Measurements from ENCODE around the gene AGAP2. TPM values are rescaled to one million over a fixed set of nuclear protein-coding genes. Genes with fewer than 3 reads are reported as not detected.

Gene AGAP2
- total RNA-seq, 5 donors from 2014 or later (not counting 1 experiment from before 2014, with no cell fraction given) = 43.2 to 74.6 (median 66.4) TPM

DNA sequence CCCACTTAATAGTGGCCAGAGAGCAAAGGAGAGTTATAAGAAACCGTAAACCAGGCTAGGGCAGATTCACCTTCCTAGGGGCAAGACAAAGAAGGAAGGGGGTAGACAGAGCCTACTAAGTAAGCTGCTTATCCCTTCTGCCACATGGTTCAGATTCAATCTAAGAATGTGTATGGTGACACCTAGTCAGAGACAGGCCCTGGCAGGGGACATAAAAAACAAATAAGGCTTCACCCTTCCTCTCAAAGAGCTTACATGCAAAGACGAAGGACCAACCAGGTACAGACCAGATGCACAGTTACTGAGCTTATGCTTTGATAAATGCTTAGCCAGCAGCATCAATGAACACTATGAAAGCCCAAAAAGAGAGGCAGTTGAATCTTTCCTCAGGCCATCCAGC, 23.9 kb upstream of the AGAP2 start:
- Histone ChIP-seq H3K4me1 (ENCODE audit: control insufficient read depth in 1 of 2, extremely low read depth in 1 of 2, insufficient read depth in 2 of 2, low read length in 2 of 2) (peaks cover 9 to 35% of the 10 kb centered on the region in 2 experiments), H3K36me3 (ENCODE audit: control insufficient read depth in 2 of 2, extremely low read depth in 1 of 2, insufficient read depth in 1 of 2, low read length in 1 of 2) (peaks cover 7 to 20% of the 10 kb centered on the region in 2 donors), H3K27ac (ENCODE audit: low read length) (no peak overlapping the region), H3K27me3 (replicated peaks in 1 of 2; ENCODE audit: control insufficient read depth in 2 of 2, extremely low read depth in 1 of 2, insufficient read depth in 2 of 2, low read length in 1 of 2) (peaks cover 19 to 35% of the 10 kb centered on the region in 2 experiments), H3K9me3 (no peaks in the 10 kb centered on the region), H3K4me3 (ENCODE audit: control insufficient read depth in 1 of 2, extremely low read depth in 1 of 2, low read length in 1 of 2) (no peak overlapping the region)
- ChIA-PET POLR2A (no interaction called here), CTCF (interaction anchor here (1.2 to 1.6 kb wide), 3 partner anchors 19 to 141 kb away, joined by 3 read pairs; no protein-coding TSS in a partner anchor)
- Mint-ChIP-seq H3K4me1 (peaks cover 38 to 53% (median 43%) of the 10 kb centered on the region in 3 donors), H3K27ac (no peak overlapping the region), H3K9me3 (no peaks in the 10 kb centered on the region), H3K4me3 (no peak overlapping the region), H3K36me3 (peaks cover 12% of the 10 kb centered on the region), H3K27me3 (peaks cover 16 to 35% of the 10 kb centered on the region in 2 donors)
- DNase-seq (no peak), ATAC-seq (replicated peaks in 1 of 4) (no peak)
- 86% methylated on average over 1 of the region's 2 CpGs for WGBS (ENCODE audit: insufficient coverage)

DNA sequence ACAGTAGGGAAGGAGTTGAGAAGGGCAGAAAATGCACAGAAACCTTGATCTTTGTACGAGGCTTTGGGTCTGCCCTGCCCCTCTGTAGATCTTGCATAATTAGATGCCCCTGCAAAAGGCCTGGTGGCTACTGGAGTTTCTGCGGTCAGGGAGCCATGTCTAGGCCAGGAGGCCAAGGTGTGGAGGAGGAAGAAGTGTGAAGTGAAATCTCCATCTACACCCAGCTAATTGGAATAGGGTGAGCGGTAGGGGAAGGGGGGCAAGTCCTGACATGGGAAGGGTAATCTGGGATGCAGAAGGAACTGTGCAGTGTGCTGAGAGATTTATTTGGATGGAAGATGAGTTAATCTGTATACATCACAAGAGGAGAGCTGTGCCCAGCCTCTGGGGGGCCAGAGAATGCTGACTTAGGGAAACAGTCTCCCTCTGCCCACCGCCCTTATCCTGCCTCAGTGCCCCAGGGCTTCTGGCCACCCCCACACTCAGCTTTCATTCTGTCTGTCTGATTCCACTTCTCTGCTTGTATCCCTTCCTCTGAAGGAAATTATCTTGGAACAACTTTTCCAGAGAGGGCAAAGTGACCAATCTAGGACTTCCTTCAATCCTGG, 23.0 kb upstream of the AGAP2 start:
- peaks cover 10 to 26% of the 10 kb centered on the region in 2 experiments for H3K27me3 ChIP-seq (replicated peaks in 1 of 2; ENCODE audit: control insufficient read depth in 2 of 2, extremely low read depth in 1 of 2, insufficient read depth in 2 of 2, low read length in 1 of 2)
- POLR2A ChIA-PET = no interaction called here
- H3K4me3 Mint-ChIP-seq = no peak overlapping the region
- peaks cover 7 to 20% of the 10 kb centered on the region in 2 donors for H3K36me3 ChIP-seq (ENCODE audit: control insufficient read depth in 2 of 2, extremely low read depth in 1 of 2, insufficient read depth in 1 of 2, low read length in 1 of 2)
- CTCF ChIA-PET = interaction anchor here (0.6 to 1.3 kb wide), 4 partner anchors 13 to 142 kb away, joined by 3 to 5 read pairs (median 3); partner anchors contain the start of gene TSPAN31 (in 1 of the 2)
- H3K27me3 Mint-ChIP-seq = peaks cover 13 to 28% of the 10 kb centered on the region in 2 donors
- no peaks in the 10 kb centered on the region for H3K9me3 ChIP-seq
- no peak for ATAC-seq (replicated peaks in 1 of 4)
- 88% methylated on average over 1 of the region's 4 CpGs for WGBS (ENCODE audit: insufficient coverage)
- peaks cover 40 to 54% (median 47%) of the 10 kb centered on the region in 3 donors for H3K4me1 Mint-ChIP-seq
- no peak overlapping the region for H3K27ac Mint-ChIP-seq
- H3K9me3 Mint-ChIP-seq = no peaks in the 10 kb centered on the region
- H3K4me3 ChIP-seq (ENCODE audit: control insufficient read depth in 1 of 2, extremely low read depth in 1 of 2, low read length in 1 of 2) = no peak overlapping the region
- H3K27ac ChIP-seq (ENCODE audit: low read length) = no peak overlapping the region
- peaks cover 9 to 37% of the 10 kb centered on the region in 2 experiments for H3K4me1 ChIP-seq (ENCODE audit: control insufficient read depth in 1 of 2, extremely low read depth in 1 of 2, insufficient read depth in 2 of 2, low read length in 2 of 2)
- DNase-seq = no peak
- peaks cover 15% of the 10 kb centered on the region for H3K36me3 Mint-ChIP-seq

DNA sequence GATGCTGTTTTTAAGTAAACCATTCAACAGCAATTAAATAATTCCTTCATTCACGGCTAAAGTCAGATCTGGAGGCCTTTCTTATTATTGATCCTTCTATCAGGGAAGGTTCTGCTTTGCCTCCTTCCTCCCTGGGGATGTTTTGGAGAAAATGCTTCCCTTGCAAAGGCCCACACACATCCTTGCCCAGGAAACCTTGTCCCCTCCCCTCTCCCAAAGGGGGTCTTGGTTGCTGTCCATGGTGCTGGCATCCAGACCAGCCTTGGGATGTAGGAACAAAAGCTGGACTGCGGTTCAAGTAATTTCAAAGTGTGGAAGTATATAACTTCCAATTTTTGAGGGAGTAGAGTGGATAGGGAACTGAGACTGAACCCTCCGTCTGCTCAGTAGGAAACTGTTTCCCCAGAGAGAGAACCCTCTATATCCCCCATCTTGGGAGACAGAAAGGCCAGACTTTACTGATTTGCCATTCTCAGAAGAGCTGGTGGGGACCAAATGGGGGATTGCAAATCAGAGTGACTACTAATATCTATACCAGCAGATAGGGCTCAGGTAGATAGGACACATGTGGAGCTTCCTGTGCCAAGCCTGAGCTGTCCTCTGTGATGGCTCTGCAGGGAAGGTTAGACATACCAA, 21.9 kb upstream of the AGAP2 start:
- POLR2A ChIA-PET = no interaction called here
- no peak overlapping the region for H3K27ac ChIP-seq (ENCODE audit: low read length)

DNA sequence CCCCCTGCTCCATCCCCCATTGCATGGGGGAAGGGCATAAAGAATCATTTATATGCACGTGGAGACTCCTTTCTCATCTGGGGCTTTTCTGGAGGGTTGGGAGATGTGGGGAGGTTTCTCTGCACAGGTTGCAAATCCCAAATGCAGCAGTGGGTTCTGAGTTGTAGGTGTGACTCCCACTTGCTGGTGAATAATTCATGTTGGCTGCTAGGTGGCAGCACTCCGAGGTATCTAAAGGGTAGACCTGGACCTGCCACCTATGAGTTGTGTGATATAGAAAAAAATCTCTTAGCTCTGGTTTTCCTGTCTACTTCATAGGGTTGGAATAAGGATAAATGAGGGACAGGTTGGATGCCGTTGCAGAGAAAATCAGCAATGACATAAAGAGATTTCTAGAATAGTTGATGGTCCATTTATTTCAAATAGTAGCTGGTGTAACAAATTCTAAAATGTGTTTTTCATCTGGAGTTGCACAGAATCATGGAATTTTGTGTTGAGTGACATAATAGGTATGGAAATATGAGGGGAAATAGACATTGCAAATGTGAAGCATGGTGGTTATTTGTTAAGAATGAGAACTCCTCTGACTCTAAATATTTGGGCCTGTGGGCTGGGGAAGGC, 20.9 kb upstream of the AGAP2 start:
- Mint-ChIP-seq H3K27me3 (peaks cover 9 to 11% of the 10 kb centered on the region in 2 donors), H3K4me3 (no peak overlapping the region), H3K9me3 (no peaks in the 10 kb centered on the region), H3K4me1 (peaks cover 33 to 45% (median 40%) of the 10 kb centered on the region in 3 donors), H3K36me3 (peaks cover 15% of the 10 kb centered on the region), H3K27ac (peak overlapping the region; percentile 11 to 46)
- ATAC-seq (replicated peaks in 1 of 4) (no peak), DNase-seq (peak in 21 of 35 experiments; percentile 31 to 69 (median 47))
- Histone ChIP-seq H3K4me3 (ENCODE audit: control insufficient read depth in 1 of 2, extremely low read depth in 1 of 2, low read length in 1 of 2) (no peak overlapping the region), H3K36me3 (ENCODE audit: control insufficient read depth in 2 of 2, extremely low read depth in 1 of 2, insufficient read depth in 1 of 2, low read length in 1 of 2) (peaks cover 7 to 20% of the 10 kb centered on the region in 2 donors), H3K9me3 (no peaks in the 10 kb centered on the region), H3K27me3 (replicated peaks in 1 of 2; ENCODE audit: control insufficient read depth in 2 of 2, extremely low read depth in 1 of 2, insufficient read depth in 2 of 2, low read length in 1 of 2) (peaks cover 3 to 6% of the 10 kb centered on the region in 2 experiments), H3K27ac (ENCODE audit: low read length) (no peak overlapping the region), H3K4me1 (ENCODE audit: control insufficient read depth in 1 of 2, extremely low read depth in 1 of 2, insufficient read depth in 2 of 2, low read length in 2 of 2) (peaks cover 7 to 28% of the 10 kb centered on the region in 2 experiments)
- CTCF ChIA-PET = interaction anchor here (0.5 to 2.1 kb wide), 19 partner anchors 16 to 685 kb away, joined by 3 to 9 read pairs (median 4); partner anchors contain the start of gene TSFM (in 1 of the 2)
- POLR2A ChIA-PET = interaction anchor here in 1 of 2 donors (0.6 to 1.3 kb wide), 2 partner anchors 13 to 14 kb away, joined by 3 to 4 read pairs; partner anchors contain the start of genes EEF1AKMT3 and METTL1
- 40% methylated on average over 1 of the region's 3 CpGs for WGBS (ENCODE audit: insufficient coverage)

More for the DNA sequence above, 21.9 kb upstream of the AGAP2 start:
- DNase-seq = no peak
- Histone ChIP-seq H3K27me3 (replicated peaks in 1 of 2; ENCODE audit: control insufficient read depth in 2 of 2, extremely low read depth in 1 of 2, insufficient read depth in 2 of 2, low read length in 1 of 2) (peaks cover 5 to 16% of the 10 kb centered on the region in 2 experiments), H3K9me3 (no peaks in the 10 kb centered on the region), H3K4me3 (ENCODE audit: control insufficient read depth in 1 of 2, extremely low read depth in 1 of 2, low read length in 1 of 2) (no peak overlapping the region), H3K4me1 (ENCODE audit: control insufficient read depth in 1 of 2, extremely low read depth in 1 of 2, insufficient read depth in 2 of 2, low read length in 2 of 2) (peaks cover 11 to 35% of the 10 kb centered on the region in 2 experiments), H3K36me3 (ENCODE audit: control insufficient read depth in 2 of 2, extremely low read depth in 1 of 2, insufficient read depth in 1 of 2, low read length in 1 of 2) (peaks cover 7 to 20% of the 10 kb centered on the region in 2 donors)
- WGBS (ENCODE audit: insufficient coverage) = no CpG with 5 or more reads among the region's 3 CpGs
- peaks cover 15% of the 10 kb centered on the region for H3K36me3 Mint-ChIP-seq
- no peak overlapping the region for H3K27ac Mint-ChIP-seq
- ATAC-seq (replicated peaks in 1 of 4) = no peak
- peaks cover 39 to 51% (median 46%) of the 10 kb centered on the region in 3 donors for H3K4me1 Mint-ChIP-seq
- H3K4me3 Mint-ChIP-seq = no peak overlapping the region
- CTCF ChIA-PET = interaction anchor here (0.6 to 2.1 kb wide), 3 partner anchors 15 to 144 kb away, joined by 3 to 8 read pairs (median 8); no protein-coding TSS in a partner anchor
- peaks cover 9 to 19% of the 10 kb centered on the region in 2 donors for H3K27me3 Mint-ChIP-seq
- no peaks in the 10 kb centered on the region for H3K9me3 Mint-ChIP-seq

DNA sequence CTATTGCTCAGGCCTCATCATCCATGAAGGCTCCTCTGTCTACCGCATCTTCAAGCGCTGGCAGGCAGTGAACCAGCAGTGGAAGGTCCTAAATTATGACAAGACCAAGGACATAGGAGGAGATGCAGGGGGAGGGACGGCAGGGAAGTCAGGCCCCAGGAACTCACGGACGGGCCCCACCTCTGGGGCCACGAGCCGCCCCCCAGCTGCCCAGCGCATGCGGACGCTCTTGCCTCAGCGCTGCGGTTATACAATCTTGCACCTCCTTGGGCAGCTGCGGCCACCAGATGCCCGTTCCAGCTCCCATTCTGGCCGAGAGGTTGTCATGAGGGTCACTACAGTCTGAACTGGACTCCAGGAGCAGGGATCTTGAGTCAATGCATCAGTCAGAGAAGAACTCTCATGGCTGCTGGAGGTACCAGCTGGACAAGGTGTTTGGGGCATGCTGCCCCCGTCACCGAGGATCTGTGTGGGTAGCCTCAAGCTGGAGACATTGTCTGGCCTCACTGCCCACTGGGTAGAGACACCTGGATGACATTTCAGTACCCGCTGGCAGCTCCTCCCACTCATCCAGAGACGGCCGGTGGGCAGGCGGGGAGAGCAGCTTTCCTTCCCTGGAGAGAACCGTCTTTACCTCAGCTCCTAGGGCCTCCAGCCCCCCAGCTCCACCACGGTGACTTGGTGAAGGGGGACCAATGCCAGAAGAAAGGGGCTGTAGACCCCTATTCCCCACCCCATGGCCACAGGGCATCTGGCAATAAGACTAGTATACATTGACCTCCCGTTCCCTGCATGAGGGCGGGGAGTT, 20.2 kb upstream of the AGAP2 start:
- Histone ChIP-seq H3K9me3 (no peaks in the 10 kb centered on the region), H3K36me3 (ENCODE audit: control insufficient read depth in 2 of 2, extremely low read depth in 1 of 2, insufficient read depth in 1 of 2, low read length in 1 of 2) (peaks cover 7 to 20% of the 10 kb centered on the region in 2 donors), H3K27me3 (replicated peaks in 1 of 2; ENCODE audit: control insufficient read depth in 2 of 2, extremely low read depth in 1 of 2, insufficient read depth in 2 of 2, low read length in 1 of 2) (peaks cover 0 to 2% of the 10 kb centered on the region in 2 experiments), H3K27ac (ENCODE audit: low read length) (no peak overlapping the region), H3K4me1 (ENCODE audit: control insufficient read depth in 1 of 2, extremely low read depth in 1 of 2, insufficient read depth in 2 of 2, low read length in 2 of 2) (peaks cover 14 to 32% of the 10 kb centered on the region in 2 experiments), H3K4me3 (ENCODE audit: control insufficient read depth in 1 of 2, extremely low read depth in 1 of 2, low read length in 1 of 2) (no peak overlapping the region)
- H3K36me3 Mint-ChIP-seq = peaks cover 15% of the 10 kb centered on the region
- no peak overlapping the region for H3K27ac Mint-ChIP-seq
- ChIA-PET POLR2A (interaction anchor here in 1 of 2 donors (0.6 to 1.3 kb wide), 2 partner anchors 13 to 15 kb away, joined by 3 to 4 read pairs; partner anchors contain the start of genes EEF1AKMT3 and METTL1), CTCF (interaction anchor here (0.5 to 2.1 kb wide), 14 partner anchors 16 to 1925 kb away, joined by 3 to 9 read pairs (median 4); partner anchors contain the start of genes CTDSP2 (in 1 of the 2) and TSFM (in 1 of the 2))
- peaks cover 4% of the 10 kb centered on the region in 2 donors for H3K27me3 Mint-ChIP-seq
- H3K4me3 Mint-ChIP-seq = no peak overlapping the region
- 98% methylated on average over 11 of the region's 25 CpGs for WGBS (ENCODE audit: insufficient coverage)
- peaks cover 36 to 45% (median 42%) of the 10 kb centered on the region in 3 donors for H3K4me1 Mint-ChIP-seq
- H3K9me3 Mint-ChIP-seq = no peaks in the 10 kb centered on the region
- ATAC-seq (replicated peaks in 1 of 4) = no peak
- no peak for DNase-seq

All from T-cell (primary cell).